ENCODE measurements around the gene KIAA1210. TPM values are rescaled to one million over a fixed set of nuclear protein-coding genes. Genes with fewer than 3 reads are reported as not detected.

KIAA1210 gene
- total RNA-seq, 1 experiment from 2014 or later, result not detected

DNA sequence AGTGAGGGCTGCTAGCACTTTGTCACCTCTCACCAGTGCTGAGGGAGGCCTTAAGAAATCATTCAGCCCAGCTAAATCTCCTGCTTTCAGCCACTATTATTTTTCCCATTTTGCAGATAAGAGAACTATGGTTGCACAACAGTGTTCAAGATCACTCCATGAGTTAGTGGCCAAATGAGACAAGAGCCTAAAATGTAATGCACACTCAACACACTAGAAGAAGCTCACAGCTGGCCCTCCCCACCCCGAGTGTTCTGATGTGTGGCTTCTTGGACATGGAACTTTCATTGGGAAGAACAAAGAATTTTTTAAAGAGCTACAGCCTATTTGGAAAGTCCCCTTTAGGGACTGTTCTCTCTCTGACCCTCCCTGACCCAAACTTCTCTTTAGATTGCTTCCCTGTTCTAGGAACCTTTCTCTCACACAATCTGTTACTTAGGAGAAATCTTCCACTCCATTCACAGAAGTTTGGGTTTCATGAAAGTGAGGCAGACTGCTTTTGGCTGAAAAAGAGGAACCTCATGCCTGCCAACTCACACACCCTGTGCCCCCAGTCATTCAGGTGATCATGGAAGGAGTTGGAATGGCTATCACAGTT is 98.8 kb downstream of the KIAA1210 start:
- Histone ChIP-seq H3K36me3 (ENCODE audit: control insufficient read depth, insufficient read depth, low read length) (no peaks in the 10 kb centered on the region), H3K4me1 (ENCODE audit: control insufficient read depth, insufficient read depth, low read length) (no peaks in the 10 kb centered on the region; the same call in 1 of the 2 replicates), H3K4me3 (ENCODE audit: low read depth in 2 of 2, low read length in 2 of 2) (no peak overlapping the region), H3K9me3 (ENCODE audit: control insufficient read depth, insufficient read depth, low read depth, low read length) (no peaks in the 10 kb centered on the region), H3K27ac (ENCODE audit: low read length) (no peak overlapping the region), H3K27me3 (ENCODE audit: control insufficient read depth, insufficient read depth, low read length) (no peaks in the 10 kb centered on the region)
- ChIA-PET CTCF (no interaction called here), POLR2A (no interaction called here)
- TF ChIP-seq POLR2AphosphoS5 (IDR thresholded peaks at IDR 0.05; ENCODE audit: low read depth, low read length), result no peak
- TF ChIP-seq, protein P1, sequence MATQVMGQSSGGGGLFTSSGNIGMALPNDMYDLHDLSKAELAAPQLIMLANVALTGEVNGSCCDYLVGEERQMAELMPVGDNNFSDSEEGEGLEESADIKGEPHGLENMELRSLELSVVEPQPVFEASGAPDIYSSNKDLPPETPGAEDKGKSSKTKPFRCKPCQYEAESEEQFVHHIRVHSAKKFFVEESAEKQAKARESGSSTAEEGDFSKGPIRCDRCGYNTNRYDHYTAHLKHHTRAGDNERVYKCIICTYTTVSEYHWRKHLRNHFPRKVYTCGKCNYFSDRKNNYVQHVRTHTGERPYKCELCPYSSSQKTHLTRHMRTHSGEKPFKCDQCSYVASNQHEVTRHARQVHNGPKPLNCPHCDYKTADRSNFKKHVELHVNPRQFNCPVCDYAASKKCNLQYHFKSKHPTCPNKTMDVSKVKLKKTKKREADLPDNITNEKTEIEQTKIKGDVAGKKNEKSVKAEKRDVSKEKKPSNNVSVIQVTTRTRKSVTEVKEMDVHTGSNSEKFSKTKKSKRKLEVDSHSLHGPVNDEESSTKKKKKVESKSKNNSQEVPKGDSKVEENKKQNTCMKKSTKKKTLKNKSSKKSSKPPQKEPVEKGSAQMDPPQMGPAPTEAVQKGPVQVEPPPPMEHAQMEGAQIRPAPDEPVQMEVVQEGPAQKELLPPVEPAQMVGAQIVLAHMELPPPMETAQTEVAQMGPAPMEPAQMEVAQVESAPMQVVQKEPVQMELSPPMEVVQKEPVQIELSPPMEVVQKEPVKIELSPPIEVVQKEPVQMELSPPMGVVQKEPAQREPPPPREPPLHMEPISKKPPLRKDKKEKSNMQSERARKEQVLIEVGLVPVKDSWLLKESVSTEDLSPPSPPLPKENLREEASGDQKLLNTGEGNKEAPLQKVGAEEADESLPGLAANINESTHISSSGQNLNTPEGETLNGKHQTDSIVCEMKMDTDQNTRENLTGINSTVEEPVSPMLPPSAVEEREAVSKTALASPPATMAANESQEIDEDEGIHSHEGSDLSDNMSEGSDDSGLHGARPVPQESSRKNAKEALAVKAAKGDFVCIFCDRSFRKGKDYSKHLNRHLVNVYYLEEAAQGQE (IDR thresholded peaks at IDR 0.05; ENCODE audit: insufficient read depth in 1 of 2, low read depth in 2 of 2, low read length in 1 of 2), result no peak
- no peak for TF ChIP-seq SIN3A (IDR thresholded peaks at IDR 0.05; ENCODE audit: borderline replicate concordance, insufficient read depth, low read depth, low read length)
- ATAC-seq (no peak), DNase-seq (ENCODE audit: low read depth, low spot score) (no peak)
- BruUV-seq (replicated peaks), result no TSS peak
- intact Hi-C loops (cut with micrococcal nuclease; ENCODE audit: unreplicated experiment), result no loop called here
- in situ Hi-C loops (cut with HindIII; ENCODE audit: low pct_unique_long_range_greater_than_20kb, low sequenced_read_pairs), result no loop called here

Other genes with a start within 250 kb of the KIAA1210 start
- gene LONRF3, start 153.2 kb downstream of the KIAA1210 start, total RNA-seq (2021; ENCODE audit: unreplicated experiment), result 13.1 TPM
- not detected for gene CT47C1, start 54.8 kb downstream of the KIAA1210 start, total RNA-seq (2021; ENCODE audit: unreplicated experiment)
- 83.3 TPM for gene PGRMC1, start 108.5 kb upstream of the KIAA1210 start, total RNA-seq (2021; ENCODE audit: unreplicated experiment)

Data from Panc1 (cell line).